ENCODE results near the gene ARHGAP18.

The ARHGAP18 gene

GRCh38 chr6:129614464-129614863, 95.5 kb downstream of the ARHGAP18 start:
- TF ChIP-seq CTCF (IDR thresholded peaks at IDR 0.05), result no peak
- Histone ChIP-seq H3K4me1 (ENCODE audit: control insufficient read depth in 1 of 2, insufficient read depth in 1 of 2, low read depth in 1 of 2, low read length in 1 of 2) (no peaks in the 10 kb centered on the region), H3K36me3 (peaks cover 34% of the 10 kb centered on the region), H3K4me3 (ENCODE audit: low read depth in 1 of 2, low read length in 1 of 2) (no peak overlapping the region), H3K27me3 (no peaks in the 10 kb centered on the region), H3K27ac (no peak overlapping the region), H3K9me3 (no peaks in the 10 kb centered on the region)

GRCh38 chr6:129612440-129612839, 97.5 kb downstream of the ARHGAP18 start:
- no peaks in the 10 kb centered on the region for H3K27me3 ChIP-seq
- peaks cover 36% of the 10 kb centered on the region for H3K36me3 ChIP-seq
- no peak for TF ChIP-seq CTCF (IDR thresholded peaks at IDR 0.05)
- no peak overlapping the region for H3K4me3 ChIP-seq (ENCODE audit: low read depth in 1 of 2, low read length in 1 of 2)
- H3K9me3 ChIP-seq, result no peaks in the 10 kb centered on the region
- no peaks in the 10 kb centered on the region for H3K4me1 ChIP-seq (ENCODE audit: control insufficient read depth in 1 of 2, insufficient read depth in 1 of 2, low read depth in 1 of 2, low read length in 1 of 2)
- H3K27ac ChIP-seq, result no peak overlapping the region

- H3K9me3 ChIP-seq, result no peaks in the 10 kb centered on the region
- H3K36me3 ChIP-seq, result peaks cover 37% of the 10 kb centered on the region
- no peaks in the 10 kb centered on the region for H3K27me3 ChIP-seq
- H3K4me3 ChIP-seq (ENCODE audit: low read depth in 1 of 2, low read length in 1 of 2), result no peak overlapping the region
- TF ChIP-seq CTCF (IDR thresholded peaks at IDR 0.05), result no peak
- H3K27ac ChIP-seq, result no peak overlapping the region
- H3K4me1 ChIP-seq (ENCODE audit: control insufficient read depth in 1 of 2, insufficient read depth in 1 of 2, low read depth in 1 of 2, low read length in 1 of 2), result no peaks in the 10 kb centered on the region
These were observed 100.3 kb downstream of the ARHGAP18 start for GRCh38 chr6:129609635-129610034.

GRCh38 chr6:129608886-129609537, 101.0 kb downstream of the ARHGAP18 start:
- no peak for TF ChIP-seq CTCF (IDR thresholded peaks at IDR 0.05)
- H3K4me1 ChIP-seq (ENCODE audit: control insufficient read depth in 1 of 2, insufficient read depth in 1 of 2, low read depth in 1 of 2, low read length in 1 of 2), result no peaks in the 10 kb centered on the region

GRCh38 chr6:129607581-129608186, 102.3 kb downstream of the ARHGAP18 start:
- TF ChIP-seq CTCF (IDR thresholded peaks at IDR 0.05), result no peak
- Histone ChIP-seq H3K4me3 (ENCODE audit: low read depth in 1 of 2, low read length in 1 of 2) (no peak overlapping the region), H3K4me1 (ENCODE audit: control insufficient read depth in 1 of 2, insufficient read depth in 1 of 2, low read depth in 1 of 2, low read length in 1 of 2) (no peaks in the 10 kb centered on the region), H3K27ac (no peak overlapping the region), H3K9me3 (no peaks in the 10 kb centered on the region), H3K27me3 (no peaks in the 10 kb centered on the region), H3K36me3 (peaks cover 50% of the 10 kb centered on the region)

More at GRCh38 chr6:129608886-129609537, 101.0 kb downstream of the ARHGAP18 start:
- no peaks in the 10 kb centered on the region for H3K27me3 ChIP-seq
- H3K27ac ChIP-seq, result no peak overlapping the region
- H3K36me3 ChIP-seq, result peaks cover 40% of the 10 kb centered on the region
- no peaks in the 10 kb centered on the region for H3K9me3 ChIP-seq
- no peak overlapping the region for H3K4me3 ChIP-seq (ENCODE audit: low read depth in 1 of 2, low read length in 1 of 2)
